H9 (cell line): ENCODE measurements around the gene TREM2. TPM values are rescaled to one million over a fixed set of nuclear protein-coding genes. Genes with fewer than 3 reads are reported as not detected.

Source experiments
- DNase-seq: peaks from one replicate; pipeline ENCODE4 v3.0.0-alpha.2; 2017
- H2AFZ ChIP-seq: one replicate; pipeline ENCODE4 v1.6.1; 2013; ENCODE audit warnings: mild to moderate bottlenecking, low read length, control low read depth, moderate library complexity
- H2AK5ac ChIP-seq: 2 replicates; pipeline ENCODE4 v1.6.1; 2013; ENCODE audit warnings: low read length, control low read depth, mixed read lengths; ENCODE audit not compliant: insufficient read length
- H2BK120ac ChIP-seq: one replicate; pipeline ENCODE4 v1.6.1; 2013; ENCODE audit warnings: low read depth, mild to moderate bottlenecking, low read length, control low read depth, inconsistent platforms; ENCODE audit not compliant: poor library complexity, severe bottlenecking
- H2BK12ac ChIP-seq: 2 replicates; pipeline ENCODE4 v1.6.1; 2013; ENCODE audit warnings: low read length, control low read depth, mixed read lengths, low read depth; ENCODE audit not compliant: insufficient read length
- H2BK15ac ChIP-seq: 2 replicates; pipeline ENCODE4 v1.6.1; 2013; ENCODE audit warnings: low read depth, low read length, control low read depth
- H2BK20ac ChIP-seq: one replicate; pipeline ENCODE4 v1.6.1; 2013; ENCODE audit warnings: low read depth, mild to moderate bottlenecking, low read length, control low read depth, inconsistent platforms; ENCODE audit not compliant: poor library complexity, severe bottlenecking
- H2BK5ac ChIP-seq: 2 replicates; pipeline ENCODE4 v1.6.1; 2013; ENCODE audit warnings: low read length, control low read depth, mixed read lengths; ENCODE audit not compliant: insufficient read length
- H3K14ac ChIP-seq: 2 replicates; pipeline ENCODE4 v1.6.1; 2013; ENCODE audit warnings: low read length, control low read depth; ENCODE audit not compliant: insufficient read depth
- H3K18ac ChIP-seq: 2 replicates; pipeline ENCODE4 v1.6.1; 2013; ENCODE audit warnings: low read depth, mild to moderate bottlenecking, mixed read lengths, low read length, control low read depth; ENCODE audit not compliant: insufficient read length
- H3K23ac ChIP-seq: 2 replicates; pipeline ENCODE4 v1.6.1; 2013; ENCODE audit warnings: low read length, control low read depth, mixed read lengths, low read depth; ENCODE audit not compliant: insufficient read length
- H3K23me2 ChIP-seq: 2 replicates; pipeline ENCODE4 v1.6.1; 2013; ENCODE audit warnings: low read depth, mild to moderate bottlenecking, mixed read lengths, low read length, control low read depth; ENCODE audit not compliant: insufficient read length, poor library complexity, severe bottlenecking
- H3K27ac ChIP-seq: 2 replicates; pipeline ENCODE4 v1.5.1; 2013; ENCODE audit warnings: low read length, control low read depth, mixed read lengths, low read depth; ENCODE audit not compliant: insufficient read length
- H3K27me3 ChIP-seq: 2 replicates; pipeline ENCODE4 v1.6.1; 2013; ENCODE audit warnings: low read length, control low read depth, inconsistent platforms; ENCODE audit not compliant: insufficient read depth
- H3K4ac ChIP-seq: 2 replicates; pipeline ENCODE4 v1.6.1; 2013; ENCODE audit warnings: low read depth, mild to moderate bottlenecking, control low read depth, inconsistent platforms, low read length, moderate library complexity
- H3K4me1 ChIP-seq: 2 replicates; pipeline ENCODE4 v1.6.1; 2013; ENCODE audit warnings: low read length, control low read depth, inconsistent platforms; ENCODE audit not compliant: insufficient read depth
- H3K4me2 ChIP-seq: 2 replicates; pipeline ENCODE4 v1.6.1; 2013; ENCODE audit warnings: low read length, control low read depth, mixed read lengths; ENCODE audit not compliant: insufficient read length, insufficient read depth
- H3K56ac ChIP-seq: 2 replicates; pipeline ENCODE4 v1.6.1; 2013; ENCODE audit warnings: low read depth, mild to moderate bottlenecking, mixed read lengths, low read length, control low read depth; ENCODE audit not compliant: insufficient read length
- H3K79me1 ChIP-seq: 2 replicates; pipeline ENCODE4 v1.6.1; 2013; ENCODE audit warnings: low read depth, mild to moderate bottlenecking, moderate library complexity, low read length, control low read depth, inconsistent platforms; ENCODE audit not compliant: insufficient read depth, poor library complexity, severe bottlenecking
- H3K79me2 ChIP-seq: 2 replicates; pipeline ENCODE4 v1.6.1; 2013; ENCODE audit warnings: low read length, control low read depth, inconsistent platforms; ENCODE audit not compliant: insufficient read depth
- H3K9ac ChIP-seq: 2 replicates; pipeline ENCODE4 v1.6.1; 2013; ENCODE audit warnings: low read length, control low read depth, mixed read lengths; ENCODE audit not compliant: insufficient read length; ENCODE audit errors: extremely low read depth
- H3K9me3 ChIP-seq: one replicate; pipeline ENCODE4 v1.6.1; 2013; ENCODE audit warnings: low read depth, low read length, inconsistent platforms; ENCODE audit not compliant: control insufficient read depth
- H3T11ph ChIP-seq: one replicate; pipeline ENCODE4 v1.6.1; 2013; ENCODE audit warnings: mild to moderate bottlenecking, low read length, control low read depth, inconsistent platforms
- H4K20me1 ChIP-seq: one replicate; pipeline ENCODE4 v1.6.1; 2013; ENCODE audit not compliant: control insufficient read depth, insufficient read length, insufficient read depth
- H4K5ac ChIP-seq: 2 replicates; pipeline ENCODE4 v1.6.1; 2013; ENCODE audit warnings: low read depth, mild to moderate bottlenecking, mixed read lengths, low read length, control low read depth; ENCODE audit not compliant: insufficient read length
- H4K8ac ChIP-seq: replicated peaks from 2 replicates; pipeline ENCODE4 v1.6.1; 2013; ENCODE audit warnings: low read length, control low read depth, mixed read lengths, low read depth; ENCODE audit not compliant: insufficient read length
- H4K91ac ChIP-seq: 2 replicates; pipeline ENCODE4 v1.6.1; 2013; ENCODE audit warnings: low read depth, mild to moderate bottlenecking, moderate library complexity, mixed read lengths, low read length, control low read depth; ENCODE audit not compliant: insufficient read length
- H3K27ac Mint-ChIP-seq, 3 experiments: 2 replicates in 2 of 3; 3 replicates in 1 of 3; pipeline ENCODE4 v1.8.0; 2020 to 2021; ENCODE audit warnings: mixed read lengths in 3 of 3, mild to moderate bottlenecking in 1 of 3, moderate library complexity in 1 of 3
- H3K27me3 Mint-ChIP-seq: 2 replicates; pipeline ENCODE4 v1.8.0; 2021; ENCODE audit warnings: low read depth, mild to moderate bottlenecking, moderate library complexity, mixed read lengths
- H3K36me3 Mint-ChIP-seq, 3 experiments: 2 replicates in 2 of 3; 3 replicates in 1 of 3; pipeline ENCODE4 v1.8.0; 2020 to 2021; ENCODE audit warnings: low read depth in 3 of 3, mixed read lengths in 3 of 3; ENCODE audit not compliant: insufficient read depth in 1 of 3
- H3K4me1 Mint-ChIP-seq, 2 experiments: 2 replicates each; pipeline ENCODE4 v1.8.0; 2020; ENCODE audit warnings: mixed read lengths in 2 of 2
- H3K4me3 Mint-ChIP-seq, 2 experiments: 2 replicates in 1 of 2; 3 replicates in 1 of 2; pipeline ENCODE4 v1.8.0; 2020 to 2021; ENCODE audit warnings: mild to moderate bottlenecking in 2 of 2, mixed read lengths in 2 of 2, moderate library complexity in 1 of 2
- H3K9me3 Mint-ChIP-seq, 2 experiments: 2 replicates in 1 of 2; 3 replicates in 1 of 2; pipeline ENCODE4 v1.8.0; 2020; ENCODE audit warnings: mild to moderate bottlenecking in 2 of 2, mixed read lengths in 2 of 2, moderate library complexity in 1 of 2
- WGBS: extraction: QIAGEN DNeasy Blood & Tissue Kit; methylation state at CpG from one replicate; pipeline ENCODE4 v1.1.7; 2013; ENCODE audit warnings: missing lambda C conversion rate, low lambda C conversion rate, mixed read lengths; ENCODE audit not compliant: insufficient read length; ENCODE audit errors: extremely low coverage; 5-methylcytosine and 5-hydroxymethylcytosine counted together
- total RNA-seq: library from RNA; stranded (reverse); gene quantifications from 2 replicates; pipeline ENCODE4 v1.2.1, GENCODE V29; 2021
- TF ChIP-seq, protein P1 (sequence below): fragments of 200-600 bp; sonication (generic); conservative IDR thresholded peaks from 3 replicates; pipeline ENCODE4 v1.8.0; 2021; ENCODE audit warnings: antibody characterized with exemption, mild to moderate bottlenecking

Gene TREM2
- total RNA-seq, 1 experiment from 2014 or later, result 0.31 TPM

DNA sequence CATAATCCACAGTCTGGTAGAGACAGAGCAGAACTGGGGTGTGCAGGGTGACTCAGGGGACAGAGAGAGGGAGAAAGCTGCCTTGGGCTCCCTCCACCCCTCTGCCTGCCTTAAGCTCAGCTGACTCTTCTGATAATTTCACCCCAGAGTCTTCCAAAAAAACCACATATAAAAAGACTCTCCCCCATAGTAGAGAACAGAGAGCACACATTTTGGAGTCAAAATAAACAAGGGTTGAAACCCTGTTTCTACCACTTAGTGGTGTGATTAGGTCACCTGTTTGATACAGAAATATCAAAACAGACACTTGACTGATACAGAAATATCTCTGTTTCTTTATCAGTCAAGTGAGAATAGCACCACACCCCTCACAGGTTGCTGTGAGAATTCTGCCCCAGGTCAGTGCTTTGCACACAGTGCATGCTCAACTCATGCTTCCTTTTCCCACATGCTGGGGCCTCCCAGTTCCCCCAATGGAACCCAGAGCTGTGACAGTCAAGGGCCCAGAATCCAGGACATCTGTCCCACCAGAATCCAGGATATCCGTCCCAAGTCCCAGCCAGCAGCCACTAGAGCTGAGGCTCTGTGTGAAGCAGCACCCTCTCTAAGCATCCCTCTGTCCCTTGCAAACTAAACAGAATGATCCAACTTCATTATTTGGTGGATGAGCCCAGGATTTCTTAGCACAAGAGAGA is 36.8 kb upstream of the TREM2 start:
- no peaks in the 10 kb centered on the region for H4K20me1 ChIP-seq
- H2BK20ac ChIP-seq, result no peak overlapping the region
- no CpG with 5 or more reads among the region's 1 CpG for WGBS
- no peaks in the 10 kb centered on the region for H3K27me3 ChIP-seq
- DNase-seq, result no peak
- H3K9me3 Mint-ChIP-seq, result no peaks in the 10 kb centered on the region
- H3K27ac ChIP-seq, result no peak overlapping the region
- H3K4me3 Mint-ChIP-seq, result no peak overlapping the region; a peak in 1 of 5 replicates
- H3K27ac Mint-ChIP-seq, result no peak overlapping the region; a peak in 1 of 7 replicates
- no peak overlapping the region for H4K5ac ChIP-seq
- H3K9ac ChIP-seq, result no peak overlapping the region
- no peak overlapping the region for H4K8ac ChIP-seq
- H3K79me2 ChIP-seq, result no peaks in the 10 kb centered on the region
- H3K56ac ChIP-seq, result no peak overlapping the region
- H3K27me3 Mint-ChIP-seq, result peaks cover 16% of the 10 kb centered on the region
- no peak overlapping the region for H3K4me2 ChIP-seq
- peaks cover 2% of the 10 kb centered on the region; the same call in 1 of the 2 replicates for H3K4me1 ChIP-seq
- H4K91ac ChIP-seq, result no peak overlapping the region
- TF ChIP-seq, protein P1, sequence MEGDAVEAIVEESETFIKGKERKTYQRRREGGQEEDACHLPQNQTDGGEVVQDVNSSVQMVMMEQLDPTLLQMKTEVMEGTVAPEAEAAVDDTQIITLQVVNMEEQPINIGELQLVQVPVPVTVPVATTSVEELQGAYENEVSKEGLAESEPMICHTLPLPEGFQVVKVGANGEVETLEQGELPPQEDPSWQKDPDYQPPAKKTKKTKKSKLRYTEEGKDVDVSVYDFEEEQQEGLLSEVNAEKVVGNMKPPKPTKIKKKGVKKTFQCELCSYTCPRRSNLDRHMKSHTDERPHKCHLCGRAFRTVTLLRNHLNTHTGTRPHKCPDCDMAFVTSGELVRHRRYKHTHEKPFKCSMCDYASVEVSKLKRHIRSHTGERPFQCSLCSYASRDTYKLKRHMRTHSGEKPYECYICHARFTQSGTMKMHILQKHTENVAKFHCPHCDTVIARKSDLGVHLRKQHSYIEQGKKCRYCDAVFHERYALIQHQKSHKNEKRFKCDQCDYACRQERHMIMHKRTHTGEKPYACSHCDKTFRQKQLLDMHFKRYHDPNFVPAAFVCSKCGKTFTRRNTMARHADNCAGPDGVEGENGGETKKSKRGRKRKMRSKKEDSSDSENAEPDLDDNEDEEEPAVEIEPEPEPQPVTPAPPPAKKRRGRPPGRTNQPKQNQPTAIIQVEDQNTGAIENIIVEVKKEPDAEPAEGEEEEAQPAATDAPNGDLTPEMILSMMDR, result no peak
- H2AK5ac ChIP-seq, result no peak overlapping the region
- H3K23me2 ChIP-seq, result no peaks in the 10 kb centered on the region
- no peaks in the 10 kb centered on the region for H3K36me3 Mint-ChIP-seq
- H2BK5ac ChIP-seq, result no peak overlapping the region
- H3K18ac ChIP-seq, result no peak overlapping the region
- H3K4ac ChIP-seq, result no peak overlapping the region
- no peaks in the 10 kb centered on the region for H3K9me3 ChIP-seq
- H3T11ph ChIP-seq, result no peak overlapping the region
- H3K14ac ChIP-seq, result no peak overlapping the region
- H2AFZ ChIP-seq, result no peak overlapping the region
- no peak overlapping the region for H2BK12ac ChIP-seq
- no peak overlapping the region for H2BK15ac ChIP-seq
- no peak overlapping the region for H2BK120ac ChIP-seq
- H3K4me1 Mint-ChIP-seq, result peaks cover 14 to 18% of the 10 kb centered on the region in 2 experiments
- H3K79me1 ChIP-seq, result no peaks in the 10 kb centered on the region
- no peak overlapping the region for H3K23ac ChIP-seq
